Spleen (tissue), 7 donors: ENCODE measurements around the gene KCND2.

Source experiments
- CTCF ChIP-seq, 11 experiments: fragments of 200-600 bp in 7 of 11; fragments of 450-650 bp in 4 of 11; sonication (generic) in 4 of 11; IDR thresholded peaks in 8 of 11; conservative IDR thresholded peaks in 3 of 11; 1 replicate in 7 of 11; 2 replicates in 4 of 11; pipeline versions ENCODE4 v1.4.0 to v1.8.0; 2016 to 2021; ENCODE audit warnings: antibody characterized with exemption in 11 of 11, inconsistent platforms in 4 of 11, mild to moderate bottlenecking in 1 of 11
- POLR2AphosphoS5 ChIP-seq, 3 donors: sonication (generic); formaldehyde crosslinking; IDR thresholded peaks; one replicate each; pipeline ENCODE4 v1.5.1; 2017; ENCODE audit warnings: antibody characterized with exemption in 3 of 3
- donor health status: DM: no; HTN: no; CAD: no; lungs with moderate emphysema.
- donor health status: DM: no; HTN: no; CAD: no.
- donor health status: DM: no; HTN: no; CAD: no.

- TF ChIP-seq CTCF (IDR thresholded peaks at IDR 0.05 in 8 of 11, conservative IDR thresholded peaks at IDR 0.05 in 3 of 11) (no peak), POLR2AphosphoS5 (IDR thresholded peaks at IDR 0.05) (no peak)
Observed at GRCh38 chr7:120742372-120742771, 469.4 kb downstream of the KCND2 start.
